Measurements from ENCODE around the gene SLC35G6. TPM values are rescaled to one million over a fixed set of nuclear protein-coding genes. Genes with fewer than 3 reads are reported as not detected.
"Not testable (repeated sequence)": the region's sequence is repeated elsewhere in the genome, so short reads cannot be mapped to it uniquely, and the experiment has no call there.

The SLC35G6 gene
- total RNA-seq, 1 donor from 2014 or later, result not detected

GRCh38 chr17:7460850-7461660 lies 20.2 kb upstream of the SLC35G6 start:
- no peak for DNase-seq (ENCODE audit: low read depth)

GRCh38 chr17:7462474-7463371 lies 18.5 kb upstream of the SLC35G6 start:
- no peak for DNase-seq (ENCODE audit: low read depth)

- no peak for DNase-seq (ENCODE audit: low read depth)
Observed at GRCh38 chr17:7463372-7463846, 17.8 kb upstream of the SLC35G6 start.

- no peak for DNase-seq (ENCODE audit: low read depth)
Observed at GRCh38 chr17:7464081-7464480, 17.2 kb upstream of the SLC35G6 start.

GRCh38 chr17:7465597-7466275 lies 15.5 kb upstream of the SLC35G6 start:
- DNase-seq (ENCODE audit: low read depth), result no peak

GRCh38 chr17:7466318-7466638 lies 15.0 kb upstream of the SLC35G6 start:
- no peak for DNase-seq (ENCODE audit: low read depth)

- peak; percentile 79 for DNase-seq (ENCODE audit: low read depth)
Observed at GRCh38 chr17:7466639-7467341, 14.5 kb upstream of the SLC35G6 start.

- DNase-seq (ENCODE audit: low read depth), result no peak
Observed at GRCh38 chr17:7467498-7467897, 13.7 kb upstream of the SLC35G6 start.

GRCh38 chr17:7468290-7468689 lies 13.0 kb upstream of the SLC35G6 start:
- DNase-seq (ENCODE audit: low read depth), result no peak

GRCh38 chr17:7468804-7469389 lies 12.3 kb upstream of the SLC35G6 start:
- DNase-seq (ENCODE audit: low read depth), result no peak

GRCh38 chr17:7469843-7470242 lies 11.4 kb upstream of the SLC35G6 start:
- DNase-seq (ENCODE audit: low read depth), result not testable (repeated sequence)

- not testable (repeated sequence) for DNase-seq (ENCODE audit: low read depth)
Observed at GRCh38 chr17:7470457-7470973, 10.7 kb upstream of the SLC35G6 start.

- DNase-seq (ENCODE audit: low read depth), result no peak
Observed at GRCh38 chr17:7471729-7472128, 9.5 kb upstream of the SLC35G6 start.

- DNase-seq (ENCODE audit: low read depth), result not testable (repeated sequence)
Observed at GRCh38 chr17:7474767-7475166, 6.5 kb upstream of the SLC35G6 start.

GRCh38 chr17:7475764-7476422 lies 5.4 kb upstream of the SLC35G6 start:
- peak; percentile 53 for DNase-seq (ENCODE audit: low read depth)

- no peak for DNase-seq (ENCODE audit: low read depth)
Observed at GRCh38 chr17:7476494-7476893, 4.8 kb upstream of the SLC35G6 start.

GRCh38 chr17:7476951-7477350 lies 4.3 kb upstream of the SLC35G6 start:
- DNase-seq (ENCODE audit: low read depth), result no peak

GRCh38 chr17:7477392-7478275 lies 3.6 kb upstream of the SLC35G6 start:
- DNase-seq (ENCODE audit: low read depth), result peak; percentile 95

Data from myocyte (in vitro differentiated cells).